ENCODE data around the gene LPIN2. TPM values are rescaled to one million over a fixed set of nuclear protein-coding genes. Genes with fewer than 3 reads are reported as not detected.
"Not testable (repeated sequence)": the region's sequence is repeated elsewhere in the genome, so short reads cannot be mapped to it uniquely, and the experiment has no call there.

LPIN2 gene
- total RNA-seq, 1 donor from 2014 or later: 118 TPM

GRCh38 chr18:3008541-3008940 lies 4.4 kb downstream of the LPIN2 start:
- Mint-ChIP-seq H3K4me3 (peak overlapping the region; percentile 6), H3K27ac (no peak overlapping the region), H3K36me3 (ENCODE audit: low read depth) (peaks cover 61% of the 10 kb centered on the region), H3K9me3 (no peaks in the 10 kb centered on the region), H3K27me3 (no peaks in the 10 kb centered on the region), H3K4me1 (peaks cover 56% of the 10 kb centered on the region)
- intact Hi-C loops (cut with micrococcal nuclease): no loop called here
- DNase-seq: no peak

- H3K4me1 Mint-ChIP-seq: peaks cover 62% of the 10 kb centered on the region
- no peaks in the 10 kb centered on the region for H3K9me3 Mint-ChIP-seq
- no peak overlapping the region for H3K4me3 Mint-ChIP-seq
- H3K27ac Mint-ChIP-seq: no peak overlapping the region
- peaks cover 72% of the 10 kb centered on the region for H3K36me3 Mint-ChIP-seq (ENCODE audit: low read depth)
- H3K27me3 Mint-ChIP-seq: no peaks in the 10 kb centered on the region
- intact Hi-C loops (cut with micrococcal nuclease): no loop called here
- no peak for DNase-seq
Measured at GRCh38 chr18:3007491-3007890, 5.5 kb downstream of the LPIN2 start.

- Mint-ChIP-seq H3K36me3 (ENCODE audit: low read depth) (peaks cover 72% of the 10 kb centered on the region), H3K27me3 (no peaks in the 10 kb centered on the region), H3K4me3 (no peak overlapping the region), H3K27ac (peak overlapping the region; percentile 54), H3K4me1 (peaks cover 56% of the 10 kb centered on the region), H3K9me3 (no peaks in the 10 kb centered on the region)
- DNase-seq: no peak
- intact Hi-C loops (cut with micrococcal nuclease): no loop called here
Measured at GRCh38 chr18:3005462-3005861, 7.5 kb downstream of the LPIN2 start.

GRCh38 chr18:3003766-3004165 lies 9.2 kb downstream of the LPIN2 start:
- H3K4me3 Mint-ChIP-seq; H3K9me3 Mint-ChIP-seq; DNase-seq; H3K27me3 Mint-ChIP-seq; H3K27ac Mint-ChIP-seq; intact Hi-C loops (cut with micrococcal nuclease): not testable (repeated sequence)
- peaks cover 57% of the 10 kb centered on the region for H3K4me1 Mint-ChIP-seq
- peaks cover 67% of the 10 kb centered on the region for H3K36me3 Mint-ChIP-seq (ENCODE audit: low read depth)

- no peaks in the 10 kb centered on the region for H3K27me3 Mint-ChIP-seq
- H3K9me3 Mint-ChIP-seq: no peaks in the 10 kb centered on the region
- H3K27ac Mint-ChIP-seq: no peak overlapping the region
- intact Hi-C loops (cut with micrococcal nuclease): no loop called here
- no peak for DNase-seq
- no peak overlapping the region for H3K4me3 Mint-ChIP-seq
- H3K4me1 Mint-ChIP-seq: peaks cover 63% of the 10 kb centered on the region
- H3K36me3 Mint-ChIP-seq (ENCODE audit: low read depth): peaks cover 63% of the 10 kb centered on the region
Measured at GRCh38 chr18:3002732-3003131, 10.2 kb downstream of the LPIN2 start.

GRCh38 chr18:2998644-2999043 lies 14.3 kb downstream of the LPIN2 start:
- no peak for DNase-seq
- Mint-ChIP-seq H3K27me3 (no peaks in the 10 kb centered on the region), H3K27ac (peak overlapping the region; percentile 93), H3K36me3 (ENCODE audit: low read depth) (peaks cover 53% of the 10 kb centered on the region), H3K4me1 (peaks cover 72% of the 10 kb centered on the region), H3K4me3 (peak overlapping the region; percentile 76), H3K9me3 (no peaks in the 10 kb centered on the region)
- intact Hi-C loops (cut with micrococcal nuclease): loop anchor here (1.0 kb wide), 4 partner anchors 12 to 63 kb away; no protein-coding TSS in a partner anchor

GRCh38 chr18:2997846-2998564 lies 14.9 kb downstream of the LPIN2 start:
- H3K9me3 Mint-ChIP-seq: no peaks in the 10 kb centered on the region
- DNase-seq: peak; percentile 69
- H3K4me3 Mint-ChIP-seq: peak overlapping the region; percentile 76
- H3K27ac Mint-ChIP-seq: peak overlapping the region; percentile 93
- no peaks in the 10 kb centered on the region for H3K27me3 Mint-ChIP-seq
- intact Hi-C loops (cut with micrococcal nuclease): loop anchor here (1.0 kb wide), 4 partner anchors 12 to 63 kb away; no protein-coding TSS in a partner anchor
- H3K4me1 Mint-ChIP-seq: peaks cover 75% of the 10 kb centered on the region
- H3K36me3 Mint-ChIP-seq (ENCODE audit: low read depth): peaks cover 51% of the 10 kb centered on the region

- Mint-ChIP-seq H3K4me3 (peak overlapping the region; percentile 76), H3K36me3 (ENCODE audit: low read depth) (peaks cover 45% of the 10 kb centered on the region)
Measured at GRCh38 chr18:2997429-2997828, 15.5 kb downstream of the LPIN2 start.

GRCh38 chr18:2994603-2995432 lies 18.1 kb downstream of the LPIN2 start:
- Mint-ChIP-seq H3K27me3 (no peaks in the 10 kb centered on the region), H3K9me3 (peaks cover 4% of the 10 kb centered on the region), H3K4me1 (peaks cover 76% of the 10 kb centered on the region), H3K4me3 (peak overlapping the region; percentile 75), H3K36me3 (ENCODE audit: low read depth) (peaks cover 41% of the 10 kb centered on the region), H3K27ac (peak overlapping the region; percentile 93)
- intact Hi-C loops (cut with micrococcal nuclease): loop anchor here (1.0 to 2.0 kb wide), 6 partner anchors 18 to 252 kb away; partner anchors contain the start of genes LPIN2 and MYL12A
- peak; percentile 92 for DNase-seq

More at GRCh38 chr18:2997429-2997828, 15.5 kb downstream of the LPIN2 start:
- Mint-ChIP-seq H3K27me3 (no peaks in the 10 kb centered on the region), H3K9me3 (no peaks in the 10 kb centered on the region), H3K27ac (peak overlapping the region; percentile 93), H3K4me1 (peaks cover 75% of the 10 kb centered on the region)
- DNase-seq: no peak
- intact Hi-C loops (cut with micrococcal nuclease): loop anchor here (1.0 kb wide), 1 partner anchor 16 kb away; no protein-coding TSS in a partner anchor

GRCh38 chr18:2994020-2994589 lies 18.8 kb downstream of the LPIN2 start:
- Mint-ChIP-seq H3K27me3 (no peaks in the 10 kb centered on the region), H3K9me3 (peaks cover 4% of the 10 kb centered on the region), H3K27ac (peak overlapping the region; percentile 94), H3K4me3 (peak overlapping the region; percentile 75), H3K4me1 (peaks cover 77% of the 10 kb centered on the region), H3K36me3 (ENCODE audit: low read depth) (peaks cover 44% of the 10 kb centered on the region)
- intact Hi-C loops (cut with micrococcal nuclease): loop anchor here (1.0 to 2.0 kb wide), 6 partner anchors 19 to 253 kb away; partner anchors contain the start of genes LPIN2 and MYL12A
- no peak for DNase-seq

GRCh38 chr18:2992995-2993877 lies 19.7 kb downstream of the LPIN2 start:
- H3K4me3 Mint-ChIP-seq: peak overlapping the region; percentile 75
- intact Hi-C loops (cut with micrococcal nuclease): loop anchor here (1.0 kb wide), 2 partner anchors 8 to 34 kb away; no protein-coding TSS in a partner anchor
- H3K9me3 Mint-ChIP-seq: peaks cover 4% of the 10 kb centered on the region
- H3K4me1 Mint-ChIP-seq: peaks cover 74% of the 10 kb centered on the region
- H3K27me3 Mint-ChIP-seq: no peaks in the 10 kb centered on the region
- no peak for DNase-seq
- H3K27ac Mint-ChIP-seq: peak overlapping the region; percentile 94
- peaks cover 49% of the 10 kb centered on the region for H3K36me3 Mint-ChIP-seq (ENCODE audit: low read depth)

- no peaks in the 10 kb centered on the region for H3K27me3 Mint-ChIP-seq
- intact Hi-C loops (cut with micrococcal nuclease): no loop called here
- no peak overlapping the region for H3K4me3 Mint-ChIP-seq
- H3K9me3 Mint-ChIP-seq: peaks cover 4% of the 10 kb centered on the region
- peaks cover 53% of the 10 kb centered on the region for H3K36me3 Mint-ChIP-seq (ENCODE audit: low read depth)
- DNase-seq: no peak
- peaks cover 70% of the 10 kb centered on the region for H3K4me1 Mint-ChIP-seq
- H3K27ac Mint-ChIP-seq: peak overlapping the region; percentile 87
Measured at GRCh38 chr18:2990956-2991640, 21.8 kb downstream of the LPIN2 start.
